Breast epithelium (tissue), 4 donors: ENCODE data around the gene TENM3. TPM values are rescaled to one million over a fixed set of nuclear protein-coding genes. Genes with fewer than 3 reads are reported as not detected.

Source experiments
- DNase-seq, 2 donors: peaks; one replicate each; pipeline ENCODE4 v3.0.0-alpha.2; 2019; ENCODE audit warnings: low spot score in 2 of 2
- H3K27ac ChIP-seq, 2 donors: fragments of 200-600 bp; sonication (generic) in 1 of 2; one replicate each; pipeline ENCODE4 v1.5.1; 2016 to 2019; ENCODE audit warnings: mild to moderate bottlenecking in 1 of 2
- H3K27me3 ChIP-seq, 2 donors: fragments of 200-600 bp; sonication (generic) in 1 of 2; one replicate each; pipeline versions ENCODE4 v1.5.1 to v1.6.0; 2017 to 2019; ENCODE audit warnings: control low read depth in 1 of 2, mild to moderate bottlenecking in 1 of 2
- H3K36me3 ChIP-seq: fragments of 200-600 bp; one replicate; pipeline ENCODE4 v1.5.1; 2019
- H3K4me1 ChIP-seq, 2 donors: fragments of 200-600 bp; sonication (generic); one replicate each; pipeline ENCODE4 v1.5.1; 2016 to 2019; ENCODE audit warnings: control low read depth in 1 of 2
- H3K4me3 ChIP-seq, 3 donors: fragments of 200-600 bp; sonication (generic); 1 replicate in 2 of 3; 2 replicates in 1 of 3; pipeline ENCODE4 v1.5.1; 2016 to 2019; ENCODE audit warnings: mild to moderate bottlenecking in 3 of 3, moderate library complexity in 2 of 3
- H3K9me3 ChIP-seq, 2 donors: fragments of 200-600 bp; sonication (generic) in 1 of 2; one replicate each; pipeline ENCODE4 v1.5.1; 2016 to 2019; ENCODE audit warnings: control low read depth in 1 of 2
- CTCF ChIP-seq, 3 donors: fragments of 450-650 bp; IDR thresholded peaks; one replicate each; pipeline ENCODE4 v1.5.1; 2016 to 2017; ENCODE audit warnings: antibody characterized with exemption in 3 of 3, mild to moderate bottlenecking in 3 of 3, moderate library complexity in 3 of 3
- POLR2A ChIP-seq: fragments of 450-650 bp; IDR thresholded peaks from one replicate; pipeline ENCODE4 v1.6.1; 2016; ENCODE audit warnings: antibody characterized with exemption, mild to moderate bottlenecking, moderate library complexity
- POLR2AphosphoS5 ChIP-seq, 3 donors: sonication (generic); formaldehyde crosslinking; IDR thresholded peaks; one replicate each; pipeline ENCODE4 v1.6.1; 2017; ENCODE audit warnings: antibody characterized with exemption in 3 of 3
- intact Hi-C: fragments of 100-400 bp; cut with DNase I; formaldehyde crosslinking; loops from one replicate; pipeline ENCODE4 v1.15.1; 2023; ENCODE audit warnings: low total_unique reads
- total RNA-seq, 3 donors: library from RNA; depleted of rRNA; stranded (reverse); fragments of >200 nt; gene quantifications; one replicate each; pipeline ENCODE4 v1.1.0, GENCODE V29; 2016

Gene TENM3
- total RNA-seq, 3 donors from 2014 or later: 4.6 to 30.6 (median 8.8) TPM

- H3K9me3 ChIP-seq: no peaks in the 10 kb centered on the region
- intact Hi-C loops: no loop called here
- no peak for DNase-seq
- no peaks in the 10 kb centered on the region for H3K27me3 ChIP-seq
- TF ChIP-seq CTCF (IDR thresholded peaks at IDR 0.05): no peak
- no peak for TF ChIP-seq POLR2AphosphoS5 (IDR thresholded peaks at IDR 0.05)
- no peak for TF ChIP-seq POLR2A
- no peaks in the 10 kb centered on the region for H3K4me1 ChIP-seq
- no peaks in the 10 kb centered on the region for H3K36me3 ChIP-seq
- no peak overlapping the region for H3K4me3 ChIP-seq
- H3K27ac ChIP-seq: no peak overlapping the region
Observed at GRCh38 chr4:182805321-182805720, 562.1 kb downstream of the TENM3 start.

- no peak for DNase-seq
- H3K9me3 ChIP-seq: no peaks in the 10 kb centered on the region
- TF ChIP-seq CTCF (IDR thresholded peaks at IDR 0.05) (no peak), POLR2A (no peak), POLR2AphosphoS5 (IDR thresholded peaks at IDR 0.05) (no peak)
- intact Hi-C loops: no loop called here
- H3K4me3 ChIP-seq: no peak overlapping the region
- H3K27ac ChIP-seq: no peak overlapping the region
- no peaks in the 10 kb centered on the region for H3K27me3 ChIP-seq
- H3K4me1 ChIP-seq: no peaks in the 10 kb centered on the region
- H3K36me3 ChIP-seq: no peaks in the 10 kb centered on the region
Observed at GRCh38 chr4:182805750-182806149, 562.5 kb downstream of the TENM3 start.

- intact Hi-C loops: no loop called here
- Histone ChIP-seq H3K27ac (no peak overlapping the region), H3K36me3 (no peaks in the 10 kb centered on the region), H3K4me3 (peak overlapping the region; percentile 37 to 67 (median 47)), H3K27me3 (no peaks in the 10 kb centered on the region), H3K4me1 (no peaks in the 10 kb centered on the region), H3K9me3 (no peaks in the 10 kb centered on the region)
- peak; percentile 20 to 74 for DNase-seq
- TF ChIP-seq POLR2A: no peak
- no peak for TF ChIP-seq POLR2AphosphoS5 (IDR thresholded peaks at IDR 0.05)
- TF ChIP-seq CTCF (IDR thresholded peaks at IDR 0.05): peak in 2 of 3 donors; percentile 64 to 89
Observed at GRCh38 chr4:182806259-182807252, 563.4 kb downstream of the TENM3 start.

- Histone ChIP-seq H3K4me1 (no peaks in the 10 kb centered on the region), H3K27ac (no peak overlapping the region), H3K4me3 (no peak overlapping the region), H3K9me3 (no peaks in the 10 kb centered on the region), H3K36me3 (no peaks in the 10 kb centered on the region), H3K27me3 (no peaks in the 10 kb centered on the region)
- TF ChIP-seq CTCF (IDR thresholded peaks at IDR 0.05): no peak
- no peak for TF ChIP-seq POLR2AphosphoS5 (IDR thresholded peaks at IDR 0.05)
- TF ChIP-seq POLR2A: no peak
- DNase-seq: no peak
- intact Hi-C loops: no loop called here
Observed at GRCh38 chr4:182807346-182807745, 564.1 kb downstream of the TENM3 start.
